DMS 273 (cell line): ENCODE data around the gene HIBCH.
"Not testable (repeated sequence)": the region's sequence is repeated elsewhere in the genome, so short reads cannot be mapped to it uniquely, and the experiment has no call there.

Experiments
- DNase-seq: peaks from one replicate; lab custom pipeline; 2025; ENCODE audit not compliant: unreplicated experiment; lab: John Stamatoyannopoulos, UW

HIBCH gene

DNA sequence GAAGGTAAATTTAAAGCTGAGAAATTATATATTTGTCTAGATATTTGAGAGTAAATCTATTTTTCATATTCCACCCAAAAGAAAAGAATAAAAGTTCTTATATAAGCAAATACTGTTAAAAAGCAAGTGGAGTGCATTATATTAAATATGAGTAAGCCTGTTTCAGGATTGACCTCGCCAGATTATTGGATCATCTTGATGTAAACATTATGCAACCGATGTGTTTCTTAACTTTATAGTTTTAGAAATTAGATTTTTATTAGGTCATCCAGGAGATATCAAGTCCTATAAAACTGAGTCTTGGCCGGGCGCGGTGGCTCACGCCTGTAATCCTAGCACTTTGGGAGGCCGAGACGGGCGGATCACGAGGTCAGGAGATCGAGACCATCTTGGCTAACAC lies 156.8 kb downstream of the HIBCH start:
- no peak for DNase-seq

DNA sequence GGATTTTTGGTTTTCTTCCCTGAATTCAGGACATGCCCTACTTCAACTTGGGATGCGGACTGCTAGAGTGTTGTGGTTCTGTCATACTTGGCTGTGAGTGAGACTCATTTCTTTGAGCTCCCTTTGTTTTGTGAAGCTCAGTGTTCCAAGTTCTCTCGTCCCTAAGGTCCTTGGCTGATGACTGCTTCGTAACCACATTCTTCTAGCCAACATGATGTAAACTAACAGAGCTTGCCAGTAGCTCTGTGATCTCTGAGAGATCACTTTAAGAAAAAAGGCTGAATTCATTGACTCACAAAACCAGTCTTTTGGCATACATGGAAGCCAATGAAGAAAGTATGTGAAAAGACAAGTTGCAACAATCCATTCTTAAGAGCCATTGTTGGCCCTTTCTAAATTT lies 160.2 kb downstream of the HIBCH start:
- no peak for DNase-seq

DNA sequence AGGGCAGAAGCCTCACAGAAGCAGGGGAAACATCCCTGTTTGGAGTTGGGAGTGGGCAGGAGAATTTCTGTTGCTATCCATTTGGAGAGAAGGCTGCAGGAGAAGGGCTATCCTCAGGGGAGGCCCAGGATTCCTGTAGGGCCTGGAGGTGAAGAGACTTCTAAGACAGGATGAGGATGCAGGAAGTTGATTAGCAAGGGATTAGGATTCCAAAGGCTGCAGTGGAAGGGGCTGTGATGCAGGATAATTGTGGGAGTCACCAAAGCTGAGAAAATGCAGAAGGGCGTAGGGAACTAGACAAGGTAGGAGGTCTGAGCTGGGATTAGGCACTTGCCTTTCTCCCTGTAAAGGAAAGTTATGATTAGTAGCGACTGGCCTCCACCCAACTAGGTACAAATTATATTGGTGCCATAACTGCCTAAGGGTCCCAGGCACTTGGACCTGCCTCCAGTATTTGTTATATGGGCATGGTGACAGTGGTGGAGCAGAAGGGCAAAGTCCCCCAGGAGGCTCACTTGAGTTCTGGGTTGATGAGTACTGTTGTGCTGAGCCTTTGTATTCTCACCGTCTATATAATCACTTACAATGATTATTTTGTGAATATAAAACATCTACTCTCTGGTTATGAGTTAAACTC lies 160.7 kb downstream of the HIBCH start:
- DNase-seq, result no peak

DNA sequence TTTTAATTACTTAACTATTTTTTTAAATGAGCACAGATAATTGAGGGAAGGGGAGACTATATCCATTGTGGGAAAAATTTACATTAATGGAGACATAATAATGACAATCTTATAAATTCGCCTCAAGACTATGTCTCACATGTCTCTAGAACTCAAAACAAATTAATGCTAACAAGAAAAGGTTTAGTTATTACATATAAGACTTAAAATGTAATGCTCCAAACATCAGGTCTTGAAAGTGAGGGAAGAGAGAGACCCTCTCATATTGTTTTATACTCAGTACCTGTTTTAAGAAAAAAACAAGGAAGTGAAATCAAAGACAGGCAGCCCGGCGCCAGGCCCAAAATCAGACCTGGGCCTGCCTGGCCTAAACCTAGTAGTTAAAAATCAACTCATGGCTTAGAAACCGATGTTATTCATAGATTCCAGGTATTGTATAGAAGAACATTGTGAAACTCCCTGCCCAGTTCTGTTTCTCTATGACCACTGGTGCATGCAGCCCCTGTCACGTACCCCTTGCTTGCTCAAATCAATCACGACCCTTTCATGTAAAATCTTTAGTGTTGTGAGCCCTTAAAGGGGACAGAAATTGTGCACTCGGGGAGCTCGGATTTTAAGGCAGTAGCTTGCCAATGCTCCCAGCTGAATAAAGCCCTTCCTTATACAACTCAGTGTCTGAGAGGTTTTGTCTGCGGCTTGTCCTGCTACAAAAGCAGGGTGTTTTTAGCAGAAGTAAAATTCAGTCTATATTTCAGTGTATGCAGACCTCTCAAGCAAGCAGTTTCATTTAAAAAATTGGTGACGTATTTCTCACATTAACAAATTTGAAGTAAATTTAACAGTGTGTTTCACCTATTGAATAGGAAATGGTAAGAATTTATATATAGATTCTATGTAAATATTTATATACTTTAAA lies 161.8 kb downstream of the HIBCH start:
- not testable (repeated sequence) for DNase-seq

DNA sequence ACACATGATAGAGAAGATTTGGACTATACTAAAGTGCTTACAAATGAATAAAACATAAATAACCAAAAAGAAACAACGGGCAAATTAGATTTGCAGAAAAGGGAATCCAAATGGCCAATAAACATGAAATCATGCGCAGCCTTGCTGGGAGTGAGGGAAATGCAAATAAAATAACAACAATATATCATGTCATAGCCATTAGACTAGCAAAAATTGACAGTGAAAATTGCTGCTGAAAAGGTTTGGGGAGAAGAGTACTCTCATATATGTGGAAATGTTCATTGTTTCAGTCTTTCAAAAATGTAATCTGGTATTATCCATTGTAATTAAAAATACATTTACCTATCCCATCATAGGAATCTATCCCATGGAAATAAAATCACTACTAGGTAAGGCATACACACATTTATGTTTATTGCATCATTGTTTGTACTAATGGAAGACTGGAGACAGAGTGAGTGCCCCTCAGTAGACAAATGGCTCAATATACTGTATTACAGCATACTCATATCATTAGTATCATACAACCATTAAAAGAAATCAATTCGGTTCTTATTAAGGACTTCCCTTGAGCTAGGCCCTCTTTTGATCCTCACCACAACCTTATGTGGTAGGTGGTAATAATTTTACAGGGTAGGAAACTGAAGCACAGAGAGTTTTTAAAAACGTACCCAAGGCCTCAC lies 163.0 kb downstream of the HIBCH start:
- no peak for DNase-seq
